Activated CD8-positive, alpha-beta memory T cell treated with anti-CD3 and anti-CD28 coated beads for 1 hour (primary cell): Measurements from ENCODE around the gene UNC5B.

Experiments used
- DNase-seq, 2 donors: peaks; one replicate each; pipeline ENCODE4 v3.0.0-alpha.2; 2020; ENCODE audit warnings: low read depth in 1 of 2; ENCODE audit errors: extremely low read depth in 1 of 2

The UNC5B gene

DNA sequence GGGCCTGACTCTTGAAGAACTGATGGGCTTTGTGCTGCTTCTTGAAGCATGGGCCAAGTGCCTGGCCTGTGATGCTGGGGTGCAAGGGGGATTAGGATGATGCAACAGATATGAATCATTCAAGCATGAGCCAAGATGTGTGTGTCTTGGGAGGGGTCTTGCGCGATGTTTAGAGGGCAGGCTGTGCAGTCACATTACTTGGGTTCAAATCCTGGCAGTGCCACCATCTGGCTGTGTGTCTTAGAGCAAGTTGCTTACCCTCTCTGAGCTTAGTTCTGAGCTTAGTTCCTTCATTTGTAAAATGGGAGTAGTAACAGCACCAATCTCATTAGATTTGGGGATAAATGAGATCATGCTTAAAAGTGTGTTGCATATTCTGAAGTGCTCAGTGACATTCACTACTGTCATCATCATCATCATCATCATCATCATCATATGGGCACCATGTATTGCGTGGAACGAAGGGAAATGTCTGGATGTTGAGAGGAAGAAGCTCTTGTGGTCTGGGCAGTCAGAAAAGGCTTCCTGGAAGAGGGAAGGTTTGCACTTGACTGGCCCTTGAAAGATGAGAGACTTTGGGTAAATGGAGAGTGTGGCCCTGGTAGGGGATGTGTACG lies 9.3 kb downstream of the UNC5B start:
- no peak for DNase-seq

DNA sequence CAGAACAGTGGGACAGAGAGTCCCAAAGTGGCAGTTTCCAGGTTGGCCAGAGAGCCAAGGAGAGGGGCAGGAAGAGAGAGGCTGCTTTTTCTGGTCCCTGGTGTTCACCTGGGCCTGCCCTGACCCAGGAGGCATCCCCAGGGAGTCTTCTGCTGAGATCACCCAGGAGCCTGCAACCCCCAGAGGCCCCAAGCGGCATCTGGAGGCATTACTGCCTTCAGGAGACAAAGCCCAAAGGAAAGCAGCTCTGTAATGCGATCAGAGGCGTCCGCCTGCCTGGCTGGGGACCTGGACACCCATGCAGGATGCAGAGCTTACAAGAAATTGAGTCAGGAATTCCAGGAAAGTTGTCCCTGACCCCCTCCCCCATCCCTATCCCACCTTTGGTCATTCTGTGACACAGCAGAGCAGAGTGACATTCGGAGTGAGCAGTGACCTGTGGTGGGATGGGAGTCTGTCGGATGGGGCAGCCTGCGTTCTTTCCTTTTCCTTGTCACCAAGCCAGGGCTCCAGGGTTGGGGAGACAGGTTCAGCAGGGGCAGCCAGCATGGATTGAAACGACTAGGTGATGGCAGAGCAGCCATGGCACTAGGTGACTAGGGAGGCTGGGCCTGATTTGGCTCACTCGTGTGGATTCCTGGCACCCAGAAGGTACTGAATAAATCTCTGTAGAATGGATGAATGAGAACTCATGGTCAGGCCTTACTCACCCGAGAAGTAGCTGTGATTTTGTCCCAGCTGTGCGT lies 10.4 kb downstream of the UNC5B start:
- DNase-seq: no peak

DNA sequence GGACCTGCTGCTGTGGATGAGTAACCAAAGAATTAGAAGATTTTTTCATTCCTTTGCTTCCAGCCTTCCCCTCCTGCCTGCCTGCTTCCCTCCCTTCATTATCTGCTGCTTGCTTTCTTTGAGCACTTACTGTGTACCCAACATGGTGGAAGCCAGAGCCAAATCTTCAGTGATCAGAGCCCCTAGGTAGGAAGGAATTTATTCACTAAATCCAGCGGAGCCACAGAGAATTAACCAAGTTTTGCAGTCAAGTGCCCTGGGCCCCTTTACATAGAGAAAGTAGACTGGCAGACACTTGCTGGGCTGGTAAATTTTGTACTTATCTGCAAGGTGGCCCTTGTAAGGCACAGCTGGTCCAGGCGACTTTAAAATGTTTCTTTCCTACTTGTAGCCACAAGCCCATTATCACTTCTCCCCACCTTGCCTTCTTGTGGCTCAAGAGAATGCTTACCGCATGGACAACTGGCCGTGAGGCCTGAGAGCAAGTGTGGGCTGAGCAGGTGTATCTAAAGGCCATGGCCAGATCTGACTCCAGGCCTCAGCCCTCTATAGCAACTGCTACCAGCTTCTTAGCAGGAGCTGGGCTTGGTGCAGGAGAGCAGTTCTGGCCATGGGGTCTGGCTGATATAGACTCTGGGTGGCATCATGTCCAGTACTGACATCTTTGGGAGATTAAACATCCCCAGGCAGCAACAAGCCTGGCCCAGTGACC lies 11.1 kb downstream of the UNC5B start:
- DNase-seq: no peak

DNA sequence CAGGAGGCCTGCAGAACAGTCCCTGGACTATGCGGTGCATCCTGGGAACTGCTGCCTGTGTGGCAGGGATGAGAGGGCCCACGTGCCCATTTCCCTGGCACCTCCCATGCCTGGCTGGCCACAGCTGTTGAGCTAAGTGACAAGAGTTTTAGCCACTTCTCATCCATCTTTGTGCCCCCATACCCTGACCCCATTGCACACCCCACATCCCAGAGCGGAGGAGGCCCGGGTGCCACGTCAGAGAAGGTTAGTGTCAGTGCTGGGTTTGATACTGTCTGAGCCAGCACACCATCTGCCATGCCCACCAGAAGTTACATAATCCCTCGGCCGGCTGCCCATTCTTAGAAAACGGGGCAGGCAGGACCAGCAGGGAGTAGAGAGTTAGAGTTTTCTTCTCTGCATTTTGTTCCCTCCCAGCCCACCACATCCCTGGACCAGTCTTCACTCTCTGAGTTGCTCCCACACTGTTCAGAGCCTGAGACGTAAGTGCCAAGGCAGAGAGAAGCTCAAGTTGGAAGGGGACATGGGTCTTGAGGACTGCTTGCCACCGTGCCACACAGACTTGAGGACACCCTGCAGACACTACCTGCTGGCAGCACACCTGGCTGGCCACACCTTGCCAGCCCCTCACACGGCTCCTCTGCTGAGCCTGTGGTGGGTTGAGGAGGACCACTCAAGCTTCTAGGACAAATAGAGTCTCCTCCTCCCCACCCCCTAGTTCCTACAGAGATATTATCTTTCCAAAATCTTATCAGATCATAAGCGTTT lies 13.1 kb downstream of the UNC5B start:
- no peak for DNase-seq

DNA sequence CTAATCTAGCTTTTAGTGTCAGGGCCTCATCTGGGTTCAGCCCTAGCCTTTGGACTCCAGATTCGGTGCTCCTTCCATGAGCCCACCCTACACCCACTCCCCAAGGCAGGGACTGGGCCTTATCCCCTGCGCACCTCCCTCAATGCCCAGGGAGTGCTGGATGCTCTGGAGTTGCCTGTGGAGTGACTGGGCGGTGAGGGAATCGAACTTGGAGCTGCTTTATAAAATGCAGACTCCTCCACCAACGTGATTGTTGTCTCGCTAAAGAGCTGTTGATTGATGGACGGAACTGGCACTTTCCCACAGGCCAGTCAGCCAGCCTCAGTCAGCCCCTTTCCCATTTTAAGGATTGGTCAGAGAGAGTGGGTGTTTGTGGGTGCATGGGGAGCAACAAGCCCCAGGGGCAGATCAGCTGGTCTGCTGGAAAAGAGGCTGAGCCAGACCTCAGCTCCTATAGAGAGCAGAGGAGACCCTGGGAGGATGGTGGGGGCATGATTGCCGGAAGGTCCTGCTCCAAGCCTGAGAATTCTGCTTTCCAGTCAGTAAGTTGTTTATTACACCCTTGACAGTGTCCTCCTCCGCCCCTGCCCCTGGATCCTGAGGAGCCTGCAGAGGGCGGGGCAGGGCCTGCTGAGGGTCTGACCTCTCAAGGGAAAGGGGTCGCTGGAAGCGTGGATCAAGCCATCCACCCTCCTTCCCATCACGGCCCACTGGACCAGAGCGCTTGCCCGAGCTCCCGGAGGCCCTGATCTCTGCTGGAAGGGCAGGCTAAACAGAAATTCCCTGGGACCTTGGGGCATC lies 16.7 kb downstream of the UNC5B start:
- DNase-seq: no peak

DNA sequence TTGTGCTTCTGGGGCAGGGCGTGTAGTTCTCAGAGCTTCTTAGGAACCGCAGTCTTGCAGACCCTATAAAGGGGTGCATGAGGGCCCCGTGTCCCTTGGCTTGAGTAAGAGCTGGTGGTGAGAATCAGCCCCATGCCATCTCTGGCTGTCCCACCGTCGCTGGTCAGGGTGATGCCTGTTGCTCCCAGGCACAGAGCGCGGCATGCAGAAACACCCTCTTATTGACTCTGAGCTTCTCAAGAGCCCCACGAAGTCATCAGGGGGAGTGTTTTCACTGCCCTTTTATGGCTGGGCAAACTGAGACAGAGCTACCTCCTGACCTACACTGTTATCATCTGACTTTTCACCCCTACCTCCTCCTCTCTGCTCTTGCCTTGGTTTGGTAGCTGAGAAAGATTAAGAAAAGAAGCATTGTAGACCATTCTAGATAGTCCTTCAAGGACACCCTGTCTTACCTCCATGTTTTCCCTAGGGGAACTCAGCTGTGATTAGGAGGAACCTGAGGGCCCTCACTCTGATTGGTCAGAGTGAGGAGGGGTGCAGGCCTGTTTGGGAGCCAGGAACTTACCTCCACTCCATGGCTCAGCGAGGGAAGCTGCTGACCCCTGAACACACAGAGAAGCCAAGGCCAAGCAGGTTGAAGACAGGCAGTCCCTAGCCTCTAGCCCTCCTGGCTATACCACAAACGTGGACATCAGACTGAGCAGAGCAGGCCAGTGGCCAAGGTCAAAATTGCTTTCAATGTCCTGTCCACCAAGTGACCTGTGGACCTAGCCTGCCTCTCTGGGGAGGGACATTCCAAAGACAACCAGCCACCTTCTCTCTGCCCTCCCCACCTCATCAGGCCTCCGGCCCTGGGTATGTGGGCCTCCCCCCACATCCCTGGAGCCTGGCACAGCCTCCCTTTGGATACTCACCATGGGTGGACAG lies 17.6 kb downstream of the UNC5B start:
- DNase-seq: no peak

DNA sequence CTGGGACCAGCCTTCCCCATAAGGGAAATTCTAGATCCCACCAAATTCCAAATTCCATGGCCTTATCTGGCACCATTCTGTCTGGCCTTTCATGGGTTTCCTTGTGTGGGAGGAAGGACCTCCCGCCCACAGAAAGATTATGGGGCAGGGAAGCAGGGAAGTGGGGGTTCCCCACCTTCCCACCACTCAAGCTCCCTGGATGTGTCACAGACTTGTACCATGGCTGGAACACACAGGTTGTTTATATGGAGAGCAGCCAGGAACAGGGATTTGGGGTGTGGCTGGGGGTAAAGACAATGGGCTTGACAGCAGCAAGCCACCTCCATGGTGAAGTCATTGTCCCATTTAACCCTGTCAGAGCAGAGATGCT lies 18.3 kb downstream of the UNC5B start:
- no peak for DNase-seq

DNA sequence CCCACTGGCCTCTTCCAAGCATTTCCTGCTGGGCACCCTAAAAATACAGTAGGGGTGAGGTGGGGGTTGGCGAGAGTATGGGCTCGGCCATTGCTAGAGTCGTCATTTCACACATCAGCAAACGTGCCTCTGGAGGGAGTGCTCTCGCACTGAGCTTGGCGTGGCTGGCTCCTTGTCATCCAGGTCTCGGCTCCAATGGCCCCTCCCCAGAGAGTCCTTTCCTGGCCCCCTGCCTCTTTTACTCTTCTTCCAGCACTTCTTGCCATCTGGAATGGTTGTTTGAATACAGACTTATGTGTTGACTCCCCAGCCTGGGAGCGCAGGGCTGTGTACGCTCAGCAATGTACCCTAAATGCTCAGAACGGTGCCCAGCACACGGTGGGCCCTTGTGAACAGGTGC lies 18.8 kb downstream of the UNC5B start:
- no peak for DNase-seq

DNA sequence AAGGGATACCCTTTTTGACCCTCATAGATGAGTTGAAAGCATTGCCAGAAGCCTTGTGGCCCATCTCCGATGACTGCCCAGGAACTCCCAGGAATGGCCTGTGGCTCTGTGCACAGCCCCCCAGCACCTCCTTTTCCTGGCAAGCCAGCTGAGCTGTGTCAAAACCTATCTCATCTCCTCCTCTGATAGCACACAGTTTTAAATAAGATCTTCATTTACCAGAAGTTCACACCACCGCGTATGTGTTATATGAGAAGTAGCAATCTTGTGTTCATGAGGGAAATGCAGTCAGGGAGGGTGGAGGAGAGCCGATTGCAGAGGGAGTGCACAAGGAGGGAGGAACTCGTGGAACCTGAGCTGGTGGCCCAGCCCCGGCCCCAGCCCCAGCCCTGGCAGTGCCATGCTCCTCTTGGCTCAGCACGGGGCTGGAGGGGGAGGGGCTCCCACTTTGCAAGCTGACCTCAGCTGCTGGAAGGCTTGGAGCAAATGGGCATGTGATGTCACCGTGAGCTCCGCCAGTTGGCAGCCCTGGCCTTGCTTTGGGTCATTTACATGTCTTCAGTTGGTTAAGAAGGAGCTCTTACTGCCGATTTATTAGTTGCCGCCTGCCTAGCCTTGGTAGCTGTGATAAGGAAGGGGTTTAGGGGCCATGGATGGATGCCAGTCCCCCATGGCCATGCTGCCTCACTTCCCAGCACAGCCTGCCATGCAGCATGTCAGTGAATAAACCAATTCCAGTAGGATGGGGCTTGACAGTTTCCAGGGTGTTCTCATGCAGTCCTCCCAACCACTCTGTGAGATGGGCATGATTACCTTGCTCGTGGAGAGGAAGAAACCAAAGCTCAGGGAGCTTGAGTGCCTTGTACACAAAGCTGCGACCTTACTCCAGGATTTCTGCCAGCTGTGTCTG lies 20.0 kb downstream of the UNC5B start:
- DNase-seq: no peak

DNA sequence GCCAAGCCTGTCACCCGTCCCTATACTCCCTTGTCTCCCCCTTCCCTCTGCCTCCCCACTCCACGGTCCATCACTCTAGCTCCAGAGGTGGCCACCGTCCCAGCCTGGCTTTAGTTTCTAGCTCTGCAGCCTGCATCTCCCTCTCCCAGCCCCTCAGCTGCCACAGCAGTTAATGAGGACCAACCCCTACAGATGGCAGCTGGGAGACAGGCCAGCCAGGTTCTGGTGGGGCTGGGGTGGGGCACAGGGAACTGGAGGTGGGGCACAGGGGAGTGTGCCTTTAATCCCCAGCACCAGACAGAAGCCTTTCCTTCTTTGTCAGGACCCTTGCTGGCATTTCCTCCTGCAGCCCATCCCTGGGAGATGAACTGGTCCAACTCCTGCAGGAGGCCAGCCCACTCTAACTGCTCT lies 21.1 kb downstream of the UNC5B start:
- no peak for DNase-seq

DNA sequence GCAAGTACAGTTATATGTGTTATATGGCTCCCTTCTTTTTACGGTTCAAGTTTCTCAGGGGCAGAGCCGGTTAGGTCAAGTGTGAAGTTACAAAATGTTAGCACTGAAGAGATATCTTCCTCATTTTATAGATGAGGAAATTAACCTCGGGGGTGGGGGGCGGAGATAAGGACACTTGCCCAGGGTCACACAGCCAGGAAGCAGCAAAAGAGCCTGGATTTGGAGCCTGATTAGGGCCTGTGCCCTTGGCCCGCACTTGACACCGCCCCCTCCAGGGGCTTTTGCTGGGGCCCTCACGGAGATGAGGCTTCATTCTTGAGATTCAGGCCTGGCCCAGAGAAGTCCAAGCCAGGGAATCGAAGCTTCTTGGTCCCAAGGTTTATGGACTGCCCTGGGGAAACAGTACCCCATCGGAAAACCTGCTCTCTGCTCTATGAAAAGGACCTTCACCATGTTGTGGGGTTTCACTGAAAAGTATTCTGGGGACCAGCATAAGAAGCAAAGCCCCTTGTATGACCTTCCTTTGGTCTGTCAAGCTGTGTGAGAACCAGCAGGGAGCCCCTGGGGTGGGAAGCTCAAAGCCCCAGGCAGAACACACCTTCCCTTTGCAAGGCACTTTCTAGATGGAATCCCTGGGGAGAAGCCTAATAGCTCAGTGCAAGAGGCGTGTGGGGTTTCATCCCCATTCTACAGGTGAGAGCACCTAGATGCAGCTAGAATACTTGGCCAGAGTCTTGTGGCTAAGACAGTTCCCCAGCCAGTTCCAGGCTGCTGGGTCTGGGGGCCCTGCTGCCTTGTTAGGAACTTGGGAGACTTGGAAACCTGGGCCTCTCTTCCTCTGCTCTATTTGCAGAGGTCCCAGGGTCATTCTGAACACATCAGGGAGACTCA lies 21.9 kb downstream of the UNC5B start:
- DNase-seq: no peak

DNA sequence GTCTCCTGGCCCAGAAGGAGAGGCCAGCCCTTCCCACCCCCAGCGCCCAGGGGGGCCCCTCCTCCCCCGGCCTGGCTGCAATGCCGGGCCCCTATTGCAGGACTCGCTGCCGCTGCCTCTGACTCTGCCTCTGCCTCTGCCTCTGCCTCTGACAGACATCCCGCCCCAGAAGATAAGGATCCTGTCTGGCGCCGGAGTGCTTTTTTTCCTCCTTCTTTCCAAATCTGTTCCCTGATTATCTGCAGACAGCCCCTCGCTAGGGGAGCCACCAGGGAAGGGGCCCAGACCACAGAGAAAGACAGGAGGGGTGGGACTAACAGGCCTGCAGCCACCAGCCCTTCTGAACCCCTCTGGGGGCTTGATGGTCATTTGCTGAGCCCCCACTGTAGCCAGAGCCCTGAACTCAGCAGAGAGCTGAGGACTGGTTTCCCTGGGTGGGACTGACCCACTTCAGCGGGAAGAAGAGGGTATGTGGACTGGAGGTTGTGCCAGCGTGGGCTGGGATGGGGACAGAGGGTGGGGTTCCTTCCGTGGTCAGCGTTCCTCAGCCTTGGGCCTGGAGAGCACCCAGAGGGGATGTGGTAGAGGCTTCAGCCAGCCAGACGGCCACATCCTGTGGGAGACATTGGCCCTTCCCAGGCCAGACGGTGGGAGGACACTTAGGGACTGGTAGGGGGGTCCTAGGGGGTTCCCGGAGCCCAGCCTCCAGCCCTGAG lies 22.8 kb downstream of the UNC5B start:
- DNase-seq: no peak

DNA sequence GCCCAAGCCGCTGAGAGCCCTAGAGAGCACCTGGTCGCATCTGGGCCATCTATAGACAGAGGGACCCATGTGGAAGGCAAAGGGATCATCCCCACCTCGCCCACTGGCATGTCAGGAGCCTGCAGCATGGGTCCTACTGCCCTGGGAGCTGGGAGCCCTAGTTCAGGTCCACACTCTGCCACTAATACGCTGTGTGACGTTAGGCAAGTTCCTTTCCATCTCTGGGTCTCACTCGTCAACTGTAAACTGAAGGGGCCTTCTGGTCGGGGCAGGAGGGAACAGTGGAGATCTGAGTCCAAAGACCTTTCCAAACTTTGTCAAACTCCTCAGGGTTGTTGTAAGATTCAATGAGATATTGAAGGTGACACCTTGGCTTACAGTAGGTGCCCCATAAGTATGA lies 23.4 kb downstream of the UNC5B start:
- DNase-seq: no peak

DNA sequence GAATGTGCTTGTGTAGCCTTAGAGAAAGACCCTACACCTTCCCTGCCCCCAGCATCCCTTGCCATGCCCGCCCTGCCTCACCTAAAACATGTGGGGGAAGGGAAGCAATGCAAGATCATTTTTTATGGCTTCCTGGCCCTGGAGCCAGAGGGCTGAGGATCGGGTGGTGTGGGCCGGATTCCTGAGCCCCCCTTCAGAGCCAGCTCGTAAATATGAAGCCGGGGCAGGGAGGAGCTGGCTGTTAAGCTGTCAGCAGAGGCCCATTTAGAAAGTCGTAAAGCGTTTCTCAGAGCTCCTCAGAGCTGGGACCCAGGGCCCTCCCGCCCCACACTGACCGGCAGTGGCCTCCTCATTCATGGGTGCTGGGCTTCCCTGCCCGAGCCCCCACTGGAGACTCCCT lies 23.9 kb downstream of the UNC5B start:
- DNase-seq: no peak

DNA sequence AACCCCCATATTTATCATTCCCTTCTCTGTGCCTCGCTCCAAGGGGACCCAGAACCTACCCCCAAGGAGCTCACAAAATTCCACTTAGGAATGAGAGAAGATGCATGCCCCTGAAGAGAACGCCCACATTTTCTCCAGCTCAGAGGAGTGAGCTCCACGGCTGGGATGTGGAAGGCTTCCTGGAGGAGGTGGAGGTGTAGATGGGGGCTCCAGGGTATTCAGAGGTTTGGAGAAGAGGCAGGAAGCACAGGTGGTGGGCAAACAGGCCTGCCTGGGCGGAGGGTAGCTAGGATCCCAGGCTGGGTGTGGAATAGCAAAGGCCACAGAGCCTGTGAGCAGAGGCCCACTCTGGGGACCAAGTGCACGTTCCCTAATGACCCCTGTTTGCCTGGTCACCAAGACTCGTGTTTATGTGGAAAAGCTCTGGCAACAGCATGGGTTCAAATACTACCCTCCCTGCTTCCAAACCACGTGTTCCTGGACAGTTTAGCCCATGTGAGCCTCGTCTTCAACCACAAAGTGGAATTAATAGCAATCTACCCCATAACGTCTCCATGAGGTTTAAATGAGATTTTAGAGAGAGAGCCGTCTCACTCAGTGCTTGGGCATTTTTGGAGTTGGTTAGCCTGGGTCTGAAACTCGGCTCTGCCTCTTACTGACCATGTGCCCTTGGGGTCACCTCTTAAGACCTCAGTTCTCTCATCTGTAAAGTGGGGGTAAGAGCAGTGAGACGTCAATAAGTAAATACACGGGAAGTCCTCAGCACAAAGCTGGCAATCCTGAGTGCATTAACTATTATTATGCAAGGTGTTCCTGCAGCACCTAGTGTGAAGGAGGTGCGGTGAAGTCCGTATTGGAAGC lies 24.7 kb downstream of the UNC5B start:
- no peak for DNase-seq
